Effector memory CD8-positive, alpha-beta T cell (primary cell): ENCODE results near the gene SELENOW.
"Not testable (repeated sequence)": the region's sequence is repeated elsewhere in the genome, so short reads cannot be mapped to it uniquely, and the experiment has no call there.

Source experiments
- ATAC-seq: fragments of 150-1000 bp; cut with Tn5 transposase; replicated peaks from 2 replicates; pipeline ENCODE4 v1.10.0; 2021; ENCODE audit warnings: mild to moderate bottlenecking, moderate library complexity
- DNase-seq, 3 experiments: peaks; one replicate each; pipeline ENCODE4 v3.0.0; 2021
- H3K27ac Mint-ChIP-seq, 2 donors: one replicate each; pipeline ENCODE4 v1.8.0; 2022; ENCODE audit warnings: mild to moderate bottlenecking in 2 of 2, mixed read lengths in 2 of 2, moderate library complexity in 2 of 2
- H3K27me3 Mint-ChIP-seq, 2 donors: one replicate each; pipeline ENCODE4 v1.8.0; 2022; ENCODE audit warnings: mixed read lengths in 2 of 2
- H3K36me3 Mint-ChIP-seq: one replicate; pipeline ENCODE4 v1.8.0; 2022; ENCODE audit warnings: mild to moderate bottlenecking, moderate library complexity, mixed read lengths; ENCODE audit not compliant: insufficient read depth
- H3K4me1 Mint-ChIP-seq, 2 donors: one replicate each; pipeline ENCODE4 v1.8.0; 2022; ENCODE audit warnings: low read depth in 2 of 2, mixed read lengths in 2 of 2
- H3K4me3 Mint-ChIP-seq, 2 donors: one replicate each; pipeline ENCODE4 v1.8.0; 2022; ENCODE audit warnings: mild to moderate bottlenecking in 2 of 2, mixed read lengths in 2 of 2, moderate library complexity in 2 of 2
- H3K9me3 Mint-ChIP-seq, 2 donors: one replicate each; pipeline ENCODE4 v1.8.0; 2022; ENCODE audit warnings: mixed read lengths in 2 of 2

Gene SELENOW

GRCh38 chr19:47762615-47763308, 15.7 kb upstream of the SELENOW start:
- Mint-ChIP-seq H3K4me3 (no peak overlapping the region), H3K27me3 (no peaks in the 10 kb centered on the region), H3K27ac (no peak overlapping the region), H3K4me1 (peaks cover 0 to 2% of the 10 kb centered on the region in 2 donors), H3K36me3 (peaks cover 31% of the 10 kb centered on the region), H3K9me3 (no peaks in the 10 kb centered on the region)
- ATAC-seq: no peak
- DNase-seq: no peak

- not testable (repeated sequence) for H3K27ac Mint-ChIP-seq, H3K27me3 Mint-ChIP-seq, H3K4me1 Mint-ChIP-seq, DNase-seq, ATAC-seq, H3K9me3 Mint-ChIP-seq, H3K4me3 Mint-ChIP-seq
- H3K36me3 Mint-ChIP-seq: peaks cover 15% of the 10 kb centered on the region
Observed at GRCh38 chr19:47764705-47765104, 13.8 kb upstream of the SELENOW start.

- no peaks in the 10 kb centered on the region for H3K27me3 Mint-ChIP-seq
- DNase-seq (peak in 2 of 3 experiments; percentile 41 to 45), ATAC-seq (peak; percentile 72)
- peak overlapping the region in 1 of 2 donors; percentile 29 for H3K27ac Mint-ChIP-seq
- peaks cover 11% of the 10 kb centered on the region for H3K36me3 Mint-ChIP-seq
- H3K4me1 Mint-ChIP-seq: peaks cover 2 to 5% of the 10 kb centered on the region in 2 donors
- H3K9me3 Mint-ChIP-seq: no peaks in the 10 kb centered on the region
- H3K4me3 Mint-ChIP-seq: no peak overlapping the region
Observed at GRCh38 chr19:47765523-47766358, 12.8 kb upstream of the SELENOW start.

DNA sequence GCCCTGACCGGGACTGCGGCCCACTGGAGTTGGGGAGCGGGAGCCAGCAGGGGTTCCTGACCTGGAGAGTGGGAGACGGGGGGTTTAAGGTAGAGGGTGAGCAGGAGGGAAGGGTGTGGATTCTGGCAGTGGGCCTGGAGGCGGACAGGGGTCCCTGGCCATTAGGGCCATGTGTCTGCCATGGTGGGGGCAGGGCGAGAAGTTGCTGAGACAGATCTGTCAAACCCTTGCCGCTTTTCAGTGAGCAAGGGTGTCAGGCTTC, 12.2 kb upstream of the SELENOW start:
- Mint-ChIP-seq H3K27me3 (no peaks in the 10 kb centered on the region), H3K27ac (no peak overlapping the region), H3K9me3 (no peaks in the 10 kb centered on the region), H3K4me1 (peaks cover 2 to 6% of the 10 kb centered on the region in 2 donors), H3K36me3 (peaks cover 7% of the 10 kb centered on the region), H3K4me3 (no peak overlapping the region)
- DNase-seq (no peak), ATAC-seq (no peak)

DNA sequence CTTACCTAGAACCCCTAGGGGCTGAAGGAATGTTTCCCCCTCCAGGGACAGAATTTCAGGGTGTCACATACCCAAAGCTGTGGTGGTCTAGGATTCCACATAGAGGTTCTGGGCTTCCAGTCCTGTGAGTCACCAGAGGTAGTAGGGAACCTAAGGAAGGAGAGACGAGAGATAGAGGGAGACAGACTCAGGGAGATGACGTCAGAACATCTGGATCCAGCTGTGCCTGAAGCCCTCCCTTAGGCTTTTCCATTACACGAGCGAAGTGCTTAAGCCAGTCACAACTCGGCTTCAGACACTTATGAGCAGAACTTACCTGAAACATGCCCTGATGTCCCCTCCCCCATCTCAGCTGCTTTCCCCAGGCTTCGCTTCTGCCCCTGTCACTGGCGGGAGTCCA, 11.8 kb upstream of the SELENOW start:
- no peak for DNase-seq
- Mint-ChIP-seq H3K4me1 (peaks cover 2 to 6% of the 10 kb centered on the region in 2 donors), H3K9me3 (no peaks in the 10 kb centered on the region), H3K27me3 (no peaks in the 10 kb centered on the region), H3K27ac (no peak overlapping the region), H3K4me3 (no peak overlapping the region), H3K36me3 (peaks cover 7% of the 10 kb centered on the region)
- ATAC-seq: no peak

DNA sequence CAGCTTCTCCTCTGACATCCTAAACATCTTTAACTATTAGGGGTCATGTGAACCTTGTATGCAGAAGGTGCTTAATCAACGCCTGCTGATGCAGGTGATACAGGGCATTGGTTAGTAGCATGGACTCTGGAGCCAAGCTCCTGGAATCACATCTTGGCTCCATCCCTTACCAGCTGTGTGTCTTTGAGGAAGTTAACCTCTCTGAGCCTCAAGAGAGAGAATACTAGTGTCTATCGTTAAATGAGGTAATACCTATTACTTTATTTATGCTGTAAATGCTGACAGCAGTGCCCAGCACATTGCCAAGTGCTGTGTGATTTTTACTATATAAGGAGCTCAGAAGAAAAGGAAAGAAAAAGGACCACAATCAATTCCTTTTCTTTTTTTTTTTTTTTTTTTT, 11.2 kb upstream of the SELENOW start:
- H3K27me3 Mint-ChIP-seq: no peaks in the 10 kb centered on the region
- H3K4me1 Mint-ChIP-seq: peaks cover 2 to 6% of the 10 kb centered on the region in 2 donors
- H3K27ac Mint-ChIP-seq: no peak overlapping the region
- H3K4me3 Mint-ChIP-seq: no peak overlapping the region
- peaks cover 7% of the 10 kb centered on the region for H3K36me3 Mint-ChIP-seq
- no peak for ATAC-seq
- H3K9me3 Mint-ChIP-seq: no peaks in the 10 kb centered on the region
- DNase-seq: no peak

GRCh38 chr19:47768604-47769003, 9.9 kb upstream of the SELENOW start:
- no peaks in the 10 kb centered on the region for H3K27me3 Mint-ChIP-seq
- ATAC-seq: no peak

DNA sequence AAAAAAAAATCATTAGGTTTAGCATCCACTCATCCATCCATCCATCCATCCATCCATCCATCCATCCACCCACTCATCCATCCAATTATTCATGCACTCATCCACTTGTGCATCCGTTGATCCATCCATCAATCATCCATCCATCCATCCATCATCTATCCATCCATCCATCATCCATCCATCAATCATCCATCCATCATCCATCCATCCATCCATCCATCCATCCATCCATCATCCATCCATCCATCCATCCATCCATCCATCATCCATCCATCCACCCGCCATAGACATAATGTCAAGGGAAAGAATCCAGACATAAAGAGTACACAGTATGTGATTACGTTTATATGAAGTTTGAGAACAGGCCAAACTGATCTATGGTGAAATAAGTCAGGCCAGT, 9.0 kb upstream of the SELENOW start:
- Mint-ChIP-seq H3K4me3 (no peak overlapping the region), H3K4me1 (peaks cover 2 to 6% of the 10 kb centered on the region in 2 donors), H3K36me3 (peaks cover 4% of the 10 kb centered on the region), H3K9me3 (no peaks in the 10 kb centered on the region), H3K27me3 (no peaks in the 10 kb centered on the region), H3K27ac (no peak overlapping the region)
- ATAC-seq (no peak), DNase-seq (no peak)

More at GRCh38 chr19:47768604-47769003, 9.9 kb upstream of the SELENOW start:
- H3K4me3 Mint-ChIP-seq: no peak overlapping the region
- H3K27ac Mint-ChIP-seq: no peak overlapping the region
- peaks cover 4% of the 10 kb centered on the region for H3K36me3 Mint-ChIP-seq
- no peaks in the 10 kb centered on the region for H3K9me3 Mint-ChIP-seq
- peaks cover 2 to 6% of the 10 kb centered on the region in 2 donors for H3K4me1 Mint-ChIP-seq
- DNase-seq: no peak

GRCh38 chr19:47771291-47771690, 7.2 kb upstream of the SELENOW start:
- not testable (repeated sequence) for H3K36me3 Mint-ChIP-seq, DNase-seq, H3K4me1 Mint-ChIP-seq, H3K4me3 Mint-ChIP-seq, ATAC-seq, H3K27ac Mint-ChIP-seq, H3K27me3 Mint-ChIP-seq, H3K9me3 Mint-ChIP-seq

DNA sequence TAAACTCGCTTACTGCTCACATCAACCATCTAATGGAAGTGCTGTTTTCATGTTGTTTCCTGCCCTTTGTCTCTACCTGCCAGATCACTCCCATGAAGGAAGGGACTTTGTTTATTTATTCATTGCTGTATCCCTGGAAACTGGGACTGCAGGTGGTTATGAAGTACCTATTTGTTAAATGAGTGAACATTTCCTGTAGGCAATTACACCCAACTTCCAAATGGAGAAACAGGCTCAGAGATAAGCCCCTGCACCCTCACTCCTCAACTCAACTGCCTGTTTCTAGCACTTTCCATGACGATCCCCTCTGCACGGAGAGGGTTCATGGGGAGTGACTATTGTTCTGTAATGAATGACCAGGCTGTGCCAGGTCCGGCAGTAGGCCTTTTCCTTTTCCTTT, 1.9 kb upstream of the SELENOW start:
- ATAC-seq (no peak), DNase-seq (no peak)
- no peaks in the 10 kb centered on the region for H3K9me3 Mint-ChIP-seq
- H3K27me3 Mint-ChIP-seq: no peaks in the 10 kb centered on the region
- H3K4me3 Mint-ChIP-seq: no peak overlapping the region
- H3K4me1 Mint-ChIP-seq: peaks cover 19 to 22% of the 10 kb centered on the region in 2 donors
- no peak overlapping the region for H3K27ac Mint-ChIP-seq
- peaks cover 6% of the 10 kb centered on the region for H3K36me3 Mint-ChIP-seq

DNA sequence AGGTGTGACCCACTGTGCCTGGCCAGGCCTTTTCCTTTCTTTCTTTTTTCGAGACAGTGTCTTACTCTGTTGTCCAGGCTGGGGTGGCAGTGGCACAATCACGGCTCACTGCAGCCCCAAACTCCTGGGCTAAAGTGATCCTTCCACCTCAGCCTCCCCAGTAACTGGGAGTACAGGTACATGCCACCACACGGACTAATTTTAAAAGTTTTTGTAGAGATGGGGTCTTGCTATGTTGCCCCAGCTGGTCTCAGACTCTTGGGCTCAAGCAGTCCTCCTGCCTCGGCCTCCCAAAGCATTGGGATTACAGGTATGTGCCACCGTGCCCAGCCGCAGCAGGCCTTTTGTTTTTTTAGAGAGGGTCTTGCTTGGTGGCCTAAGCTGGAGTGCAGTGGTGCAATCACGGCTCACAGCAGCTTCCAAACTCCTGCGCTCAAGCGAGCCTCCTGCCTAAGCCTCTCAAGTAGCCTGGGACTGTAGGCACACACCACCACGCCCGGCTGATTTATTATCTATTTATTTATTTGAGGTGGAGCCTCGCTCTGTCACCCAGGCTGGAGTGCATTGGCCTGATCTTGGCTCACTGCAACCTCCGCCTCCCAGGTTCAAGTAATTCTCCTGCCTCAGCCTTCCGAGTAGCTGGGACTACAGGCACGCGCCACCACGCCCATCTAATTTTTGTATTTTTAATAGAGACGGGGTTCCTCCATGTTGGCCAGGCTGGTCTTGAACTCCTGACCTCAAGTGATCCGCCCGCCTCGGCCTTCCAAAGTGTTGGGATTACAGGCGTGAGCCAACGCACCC, 1.1 kb upstream of the SELENOW start:
- H3K4me3 Mint-ChIP-seq: peak overlapping the region; percentile 92 to 94
- not testable (repeated sequence) for H3K9me3 Mint-ChIP-seq, H3K36me3 Mint-ChIP-seq, DNase-seq, H3K27me3 Mint-ChIP-seq, ATAC-seq
- peak overlapping the region; percentile 95 to 97 for H3K27ac Mint-ChIP-seq
- peaks cover 19 to 25% of the 10 kb centered on the region in 2 donors for H3K4me1 Mint-ChIP-seq

GRCh38 chr19:47778954-47779351, 450 bp downstream of the SELENOW start:
- peak; percentile 7 for ATAC-seq
- Mint-ChIP-seq H3K4me3 (peak overlapping the region; percentile 92 to 94), H3K4me1 (peaks cover 19 to 25% of the 10 kb centered on the region in 2 donors), H3K27ac (peak overlapping the region; percentile 95 to 97), H3K9me3 (no peaks in the 10 kb centered on the region), H3K36me3 (peaks cover 12% of the 10 kb centered on the region), H3K27me3 (no peaks in the 10 kb centered on the region)
- no peak for DNase-seq

- H3K27ac Mint-ChIP-seq: peak overlapping the region; percentile 95 to 97
- H3K36me3 Mint-ChIP-seq: peaks cover 18% of the 10 kb centered on the region
- no peak for ATAC-seq
- no peak for DNase-seq
- H3K9me3 Mint-ChIP-seq: no peaks in the 10 kb centered on the region
- H3K4me1 Mint-ChIP-seq: peaks cover 19 to 25% of the 10 kb centered on the region in 2 donors
- H3K4me3 Mint-ChIP-seq: peak overlapping the region; percentile 92 to 94
- no peaks in the 10 kb centered on the region for H3K27me3 Mint-ChIP-seq
Observed at GRCh38 chr19:47779524-47780214, 1.2 kb downstream of the SELENOW start.
